ENCODE data around the gene WNT9B. TPM values are rescaled to one million over a fixed set of nuclear protein-coding genes. Genes with fewer than 3 reads are reported as not detected.

Gene WNT9B
- total and polyA plus RNA-seq, 2 of the 13 experiments (the other 11 are each of a cell fraction or from before 2014, with no cell fraction given), result not detected

- no peak for TF ChIP-seq ZNF547 (CRISPR knock-in tag; IDR thresholded peaks at IDR 0.05)
- TF ChIP-seq NR3C1 (CRISPR knock-in tag; IDR thresholded peaks at IDR 0.05), result no peak
- TF ChIP-seq PPARG (CRISPR knock-in tag; conservative IDR thresholded peaks at IDR 0.05), result no peak
- no peak for TF ChIP-seq ZNF552 (CRISPR knock-in tag; IDR thresholded peaks at IDR 0.05; ENCODE audit: borderline replicate concordance)
- TF ChIP-seq RFX1 (IDR thresholded peaks at IDR 0.05), result no peak
- peak; percentile 38; the same call in 1 of the 2 replicates for TF ChIP-seq TFDP1 (CRISPR knock-in tag; IDR thresholded peaks at IDR 0.05; ENCODE audit: borderline replicate concordance)
- peak; percentile 60; the same call in 1 of the 2 replicates for TF ChIP-seq RELA (CRISPR knock-in tag; IDR thresholded peaks at IDR 0.05)
- TF ChIP-seq ZNF232 (CRISPR knock-in tag; IDR thresholded peaks at IDR 0.05; ENCODE audit: borderline replicate concordance), result no peak
- no peak for TF ChIP-seq ZNF20 (CRISPR knock-in tag; IDR thresholded peaks at IDR 0.05)
- TF ChIP-seq PHB2 (IDR thresholded peaks at IDR 0.05; ENCODE audit: partially characterized antibody), result no peak
- TF ChIP-seq SCMH1 (CRISPR knock-in tag; IDR thresholded peaks at IDR 0.05; ENCODE audit: borderline replicate concordance), result no peak
- no peak for TF ChIP-seq MAFF (IDR thresholded peaks at IDR 0.05; ENCODE audit: low read depth, low read length)
- TF ChIP-seq MYC (CRISPR knock-in tag; IDR thresholded peaks at IDR 0.05; ENCODE audit: borderline replicate concordance), result 0 out of 2 replicates have a peak, but pooled peaks have one; percentile 15
- TF ChIP-seq HBP1 (CRISPR knock-in tag; IDR thresholded peaks at IDR 0.05; ENCODE audit: low read depth), result no peak
- TF ChIP-seq ATF3 (CRISPR knock-in tag; IDR thresholded peaks at IDR 0.05), result 0 out of 2 replicates have a peak, but pooled peaks have one; percentile 3
- TF ChIP-seq AKAP8 (CRISPR knock-in tag; IDR thresholded peaks at IDR 0.05), result no peak
- no peak for TF ChIP-seq TGIF2 (CRISPR knock-in tag; IDR thresholded peaks at IDR 0.05)
- no peak for TF ChIP-seq RFXAP (CRISPR knock-in tag; IDR thresholded peaks at IDR 0.05; ENCODE audit: borderline replicate concordance)
- no peak for TF ChIP-seq SP140L (CRISPR knock-in tag; IDR thresholded peaks at IDR 0.05; ENCODE audit: borderline replicate concordance)
- TF ChIP-seq ZSCAN29 (CRISPR knock-in tag; conservative IDR thresholded peaks at IDR 0.05), result 0 out of 2 replicates have a peak, but pooled peaks have one; percentile 44
- TF ChIP-seq ZNF121 (CRISPR knock-in tag; IDR thresholded peaks at IDR 0.05), result no peak
- TF ChIP-seq ZNF720 (CRISPR knock-in tag; IDR thresholded peaks at IDR 0.05), result no peak
- TF ChIP-seq ZNF256 (CRISPR knock-in tag; conservative IDR thresholded peaks at IDR 0.05), result no peak
- no peak for TF ChIP-seq ZNF576 (CRISPR knock-in tag; IDR thresholded peaks at IDR 0.05)
- TF ChIP-seq ZNF275 (CRISPR knock-in tag; IDR thresholded peaks at IDR 0.05; ENCODE audit: borderline replicate concordance), result no peak
- no peak for TF ChIP-seq PITX1 (CRISPR knock-in tag; IDR thresholded peaks at IDR 0.05)
- peak; percentile 36; the same call in 1 of the 2 replicates for TF ChIP-seq THAP11 (CRISPR knock-in tag; IDR thresholded peaks at IDR 0.05)
- TF ChIP-seq TAF1 (CRISPR knock-in tag; IDR thresholded peaks at IDR 0.05), result no peak
Observed at GRCh38 chr17:46841561-46842379, 9.6 kb upstream of the WNT9B start (continued).
